HEK293T (cell line): Measurements from ENCODE around the gene TSHR.

Source experiments
- FOXM1 ChIP-seq: fragments of 450-650 bp; IDR thresholded peaks from 2 replicates; pipeline ENCODE4 v1.6.1; 2017; ENCODE audit warnings: mild to moderate bottlenecking, borderline replicate concordance
- L3MBTL2 ChIP-seq: fragments of 450-650 bp; conservative IDR thresholded peaks from 2 replicates; pipeline ENCODE4 v1.6.1; 2016; ENCODE audit warnings: mild to moderate bottlenecking
- SUZ12 ChIP-seq: fragments of 450-650 bp; IDR thresholded peaks from 2 replicates; pipeline ENCODE4 v1.6.1; 2016; ENCODE audit warnings: mild to moderate bottlenecking

DNA sequence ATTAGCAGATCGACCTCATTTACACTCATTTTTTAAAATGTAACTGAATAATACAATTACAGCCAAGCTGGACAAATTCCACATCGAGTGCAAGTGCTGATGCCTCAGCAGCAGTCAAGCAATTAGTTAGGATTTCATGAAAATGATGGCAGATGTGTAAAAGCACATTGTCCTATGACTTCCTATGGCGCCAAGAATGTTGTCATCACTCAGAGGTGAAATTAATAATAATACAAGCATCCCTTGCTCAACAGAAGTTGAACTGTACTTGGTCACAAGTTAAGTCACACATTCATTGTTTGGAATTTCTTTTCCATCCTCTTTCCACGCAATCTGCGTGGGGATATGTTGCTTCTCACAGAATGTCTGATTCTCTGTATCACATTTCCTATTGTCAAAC, 148.0 kb downstream of the TSHR start:
- TF ChIP-seq SUZ12 (no peak), FOXM1 (no peak), L3MBTL2 (no peak)
